ENCODE data around the gene ZBTB7B.
A peak's percentile ranks its signal among the peaks of the same experiment; 100 is the strongest.

The ZBTB7B gene

DNA sequence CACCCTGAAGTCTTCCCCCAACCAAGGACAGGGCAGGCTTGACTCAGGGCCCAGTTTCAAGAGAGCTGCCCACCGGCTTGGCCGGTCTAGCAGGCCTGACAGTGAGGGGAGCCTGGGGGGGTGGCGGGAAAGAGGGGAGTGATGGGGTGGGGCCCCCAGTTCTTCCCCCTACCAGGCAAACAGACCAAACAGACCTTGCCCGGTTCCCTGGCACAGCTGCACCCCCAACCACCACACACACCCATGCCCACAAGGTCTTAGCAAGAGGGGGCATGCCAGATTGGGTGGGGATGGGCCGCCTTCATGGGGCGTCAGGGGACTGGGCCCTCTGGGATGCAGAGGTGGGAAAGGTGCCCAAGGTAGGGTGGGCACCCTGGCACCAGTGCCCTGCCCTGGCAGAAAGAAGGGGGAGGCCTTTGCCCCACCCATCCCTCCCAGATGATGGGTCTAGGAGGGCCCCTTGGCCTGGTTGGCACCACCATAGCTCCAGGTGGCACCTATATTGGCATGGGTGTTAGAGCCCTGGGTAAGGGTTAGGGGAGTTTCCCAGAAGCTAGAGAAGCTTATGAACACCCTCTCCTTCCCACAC, 8.9 kb downstream of the ZBTB7B start:
- Histone ChIP-seq H3K36me3 (ENCODE audit: control insufficient read depth, insufficient read depth, low read length) (peaks cover 9% of the 10 kb centered on the region; the same call in 1 of the 2 replicates), H3K27me3 (ENCODE audit: control insufficient read depth, insufficient read depth, low read length) (no peaks in the 10 kb centered on the region), H3K9me3 (ENCODE audit: control insufficient read depth, insufficient read depth, low read length) (no peaks in the 10 kb centered on the region), H3K27ac (ENCODE audit: low read length) (no peak overlapping the region), H3K4me3 (ENCODE audit: low read length) (no peak overlapping the region), H3K4me1 (ENCODE audit: control insufficient read depth, insufficient read depth, low read length) (peaks cover 17% of the 10 kb centered on the region)
- DNase-seq (ENCODE audit: low read depth, low spot score) = no peak
- WGBS (ENCODE audit: insufficient coverage, insufficient read length) = no CpG with 5 or more reads among the region's 6 CpGs

DNA sequence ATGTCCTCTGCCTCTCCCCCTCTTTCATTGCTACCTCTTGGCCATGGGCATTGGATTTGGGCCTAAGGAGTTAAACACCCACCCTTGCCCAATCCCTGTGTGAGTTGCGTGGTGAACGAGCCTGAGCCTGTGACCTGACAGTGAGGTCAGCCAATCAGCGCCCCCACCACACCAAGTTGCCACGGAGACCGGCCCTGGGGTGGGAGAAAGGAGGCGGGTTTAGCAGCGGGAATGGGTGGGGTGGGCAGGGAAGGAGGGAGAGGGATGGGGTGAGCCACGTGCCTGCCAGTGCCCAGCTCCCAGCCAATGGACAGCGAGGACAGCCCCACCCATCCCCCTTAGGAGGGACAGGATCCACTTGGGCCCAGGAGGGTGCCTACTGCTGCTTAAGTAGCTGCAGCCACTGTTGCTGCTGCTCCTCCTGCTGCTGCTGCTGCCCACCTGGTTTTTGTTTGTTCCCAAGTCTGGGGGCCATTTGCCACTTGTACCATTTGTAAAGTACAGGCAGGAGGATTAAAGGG, 9.5 kb downstream of the ZBTB7B start:
- Histone ChIP-seq H3K27ac (ENCODE audit: low read length) (no peak overlapping the region), H3K9me3 (ENCODE audit: control insufficient read depth, insufficient read depth, low read length) (no peaks in the 10 kb centered on the region), H3K4me3 (ENCODE audit: low read length) (no peak overlapping the region), H3K4me1 (ENCODE audit: control insufficient read depth, insufficient read depth, low read length) (peaks cover 17% of the 10 kb centered on the region), H3K27me3 (ENCODE audit: control insufficient read depth, insufficient read depth, low read length) (no peaks in the 10 kb centered on the region), H3K36me3 (ENCODE audit: control insufficient read depth, insufficient read depth, low read length) (peaks cover 9% of the 10 kb centered on the region; the same call in 1 of the 2 replicates)
- peak; percentile 87 for DNase-seq (ENCODE audit: low read depth, low spot score)
- no CpG with 5 or more reads among the region's 9 CpGs for WGBS (ENCODE audit: insufficient coverage, insufficient read length)

DNA sequence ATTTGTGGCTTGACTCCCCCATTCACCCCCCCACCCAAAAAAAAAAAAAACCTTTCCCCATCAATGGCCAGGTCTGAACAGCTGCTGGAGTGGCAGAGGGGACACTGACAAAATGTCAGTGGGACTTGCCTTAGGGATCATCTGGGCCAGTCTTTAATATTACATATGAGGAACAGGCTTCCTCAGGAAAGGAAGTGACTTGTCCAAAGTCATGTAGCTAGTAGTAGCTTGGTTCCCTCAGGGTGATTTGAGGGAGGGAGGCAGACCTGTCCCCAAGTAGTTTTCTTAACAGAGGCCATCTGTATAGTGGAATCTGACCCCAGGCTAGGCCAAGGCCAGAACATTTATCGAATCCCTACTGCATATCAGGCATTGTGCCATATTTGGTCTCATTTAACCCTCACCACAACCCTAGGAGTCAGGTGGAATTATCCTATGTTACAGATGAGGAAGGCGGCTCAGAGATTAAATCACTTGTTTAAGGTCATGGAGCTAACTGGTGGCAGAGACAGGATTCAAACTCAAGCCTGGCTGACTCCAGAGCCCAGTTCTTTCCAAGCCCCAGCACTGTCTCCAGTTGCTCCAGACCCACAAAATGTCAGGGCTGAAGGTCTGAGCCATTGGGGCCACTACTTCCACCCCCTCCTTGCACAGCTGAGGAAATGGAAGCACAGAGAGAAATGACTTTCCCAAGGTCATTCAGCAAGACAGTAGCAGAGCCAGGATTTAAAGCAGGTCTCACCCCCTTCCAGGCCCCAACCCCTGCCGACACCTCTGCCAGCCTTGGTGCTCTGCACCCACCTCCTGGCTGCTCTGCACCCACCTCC, 10.4 kb downstream of the ZBTB7B start:
- no peaks in the 10 kb centered on the region for H3K9me3 ChIP-seq (ENCODE audit: control insufficient read depth, insufficient read depth, low read length)
- no peak overlapping the region for H3K27ac ChIP-seq (ENCODE audit: low read length)
- no peak for DNase-seq (ENCODE audit: low read depth, low spot score)
- no CpG with 5 or more reads among the region's 3 CpGs for WGBS (ENCODE audit: insufficient coverage, insufficient read length)
- H3K4me1 ChIP-seq (ENCODE audit: control insufficient read depth, insufficient read depth, low read length) = peaks cover 19% of the 10 kb centered on the region
- no peak overlapping the region for H3K4me3 ChIP-seq (ENCODE audit: low read length)
- H3K27me3 ChIP-seq (ENCODE audit: control insufficient read depth, insufficient read depth, low read length) = no peaks in the 10 kb centered on the region
- H3K36me3 ChIP-seq (ENCODE audit: control insufficient read depth, insufficient read depth, low read length) = peaks cover 9% of the 10 kb centered on the region; the same call in 1 of the 2 replicates

DNA sequence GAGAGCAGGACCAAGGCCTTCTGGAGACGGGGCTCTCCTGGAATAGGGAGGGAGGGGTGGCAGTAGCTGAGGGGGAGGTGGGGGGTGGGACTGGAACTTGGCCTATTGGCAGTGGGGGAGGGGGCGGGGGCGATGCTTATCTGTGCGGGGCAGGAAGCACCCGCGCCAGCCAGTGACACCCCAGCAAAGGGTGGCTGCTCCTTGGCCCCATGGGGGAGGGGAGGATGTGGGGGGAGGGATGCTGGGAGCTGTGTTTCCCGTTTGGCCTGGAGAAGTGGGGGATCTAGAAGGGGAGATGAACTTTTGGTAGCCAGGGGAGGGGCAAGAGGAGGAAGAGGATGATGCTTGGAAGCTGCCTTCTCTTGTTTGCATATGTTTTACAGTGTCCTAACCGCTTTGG, 11.0 kb downstream of the ZBTB7B start:
- no peaks in the 10 kb centered on the region for H3K9me3 ChIP-seq (ENCODE audit: control insufficient read depth, insufficient read depth, low read length)
- H3K27me3 ChIP-seq (ENCODE audit: control insufficient read depth, insufficient read depth, low read length) = no peaks in the 10 kb centered on the region
- no peak for DNase-seq (ENCODE audit: low read depth, low spot score)
- H3K4me3 ChIP-seq (ENCODE audit: low read length) = no peak overlapping the region
- peaks cover 14% of the 10 kb centered on the region for H3K4me1 ChIP-seq (ENCODE audit: control insufficient read depth, insufficient read depth, low read length)
- peaks cover 9% of the 10 kb centered on the region; the same call in 1 of the 2 replicates for H3K36me3 ChIP-seq (ENCODE audit: control insufficient read depth, insufficient read depth, low read length)
- WGBS (ENCODE audit: insufficient coverage, insufficient read length) = no CpG with 5 or more reads among the region's 8 CpGs
- no peak overlapping the region for H3K27ac ChIP-seq (ENCODE audit: low read length)

DNA sequence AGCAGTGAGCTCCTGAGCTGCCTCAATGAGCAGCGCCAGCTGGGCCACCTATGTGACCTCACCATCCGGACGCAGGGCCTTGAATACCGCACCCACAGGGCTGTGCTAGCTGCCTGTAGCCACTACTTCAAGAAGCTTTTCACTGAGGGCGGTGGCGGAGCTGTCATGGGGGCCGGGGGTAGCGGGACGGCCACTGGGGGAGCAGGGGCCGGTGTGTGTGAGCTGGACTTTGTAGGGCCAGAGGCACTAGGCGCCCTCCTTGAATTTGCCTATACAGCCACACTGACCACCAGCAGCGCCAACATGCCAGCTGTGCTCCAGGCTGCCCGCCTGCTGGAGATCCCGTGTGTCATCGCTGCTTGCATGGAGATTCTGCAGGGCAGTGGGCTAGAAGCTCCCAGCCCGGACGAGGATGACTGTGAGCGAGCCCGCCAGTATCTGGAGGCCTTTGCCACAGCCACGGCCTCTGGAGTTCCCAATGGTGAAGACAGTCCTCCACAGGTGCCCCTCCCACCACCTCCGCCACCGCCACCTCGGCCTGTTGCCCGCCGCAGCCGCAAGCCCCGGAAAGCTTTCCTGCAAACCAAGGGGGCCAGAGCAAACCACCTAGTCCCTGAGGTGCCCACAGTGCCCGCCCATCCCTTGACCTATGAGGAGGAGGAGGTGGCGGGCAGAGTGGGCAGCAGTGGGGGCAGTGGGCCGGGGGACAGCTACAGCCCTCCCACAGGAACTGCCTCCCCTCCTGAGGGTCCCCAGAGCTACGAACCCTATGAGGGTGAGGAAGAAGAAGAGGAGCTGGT, 12.3 kb downstream of the ZBTB7B start:
- no peak for DNase-seq (ENCODE audit: low read depth, low spot score)
- Histone ChIP-seq H3K4me3 (ENCODE audit: low read length) (no peak overlapping the region), H3K4me1 (ENCODE audit: control insufficient read depth, insufficient read depth, low read length) (peaks cover 5% of the 10 kb centered on the region), H3K27me3 (ENCODE audit: control insufficient read depth, insufficient read depth, low read length) (no peaks in the 10 kb centered on the region), H3K36me3 (ENCODE audit: control insufficient read depth, insufficient read depth, low read length) (peaks cover 9% of the 10 kb centered on the region; the same call in 1 of the 2 replicates), H3K27ac (ENCODE audit: low read length) (no peak overlapping the region), H3K9me3 (ENCODE audit: control insufficient read depth, insufficient read depth, low read length) (no peaks in the 10 kb centered on the region)
- no CpG with 5 or more reads among the region's 31 CpGs for WGBS (ENCODE audit: insufficient coverage, insufficient read length)

DNA sequence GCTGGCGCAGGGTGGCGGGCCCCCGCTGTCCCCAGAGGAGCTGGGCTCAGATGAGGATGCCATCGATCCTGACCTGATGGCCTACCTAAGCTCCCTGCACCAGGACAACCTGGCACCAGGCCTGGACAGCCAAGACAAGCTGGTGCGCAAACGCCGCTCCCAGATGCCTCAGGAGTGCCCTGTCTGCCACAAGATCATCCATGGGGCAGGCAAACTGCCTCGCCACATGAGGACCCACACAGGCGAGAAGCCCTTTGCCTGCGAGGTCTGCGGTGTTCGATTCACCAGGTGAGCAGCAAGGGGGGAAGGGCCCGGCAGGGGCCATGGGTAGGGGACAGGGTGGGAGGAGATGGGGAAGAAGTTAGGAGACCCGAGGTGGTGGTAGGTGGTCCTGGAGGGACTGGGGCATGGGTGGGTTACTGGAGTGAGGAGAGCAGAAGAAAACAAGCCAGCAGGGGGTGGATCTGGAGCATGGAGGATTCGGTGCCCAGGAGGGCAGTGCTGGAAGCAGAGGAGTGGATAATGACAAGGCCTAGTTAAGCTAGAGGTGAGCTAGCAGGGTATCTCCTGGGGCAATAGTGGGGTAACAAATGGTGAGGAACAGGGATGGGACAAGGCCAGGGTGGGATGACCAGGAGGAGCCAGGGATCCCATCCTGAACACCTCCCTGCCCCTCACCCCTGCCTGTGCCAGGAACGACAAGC, 13.1 kb downstream of the ZBTB7B start:
- Histone ChIP-seq H3K36me3 (ENCODE audit: control insufficient read depth, insufficient read depth, low read length) (peaks cover 9% of the 10 kb centered on the region; the same call in 1 of the 2 replicates), H3K27me3 (ENCODE audit: control insufficient read depth, insufficient read depth, low read length) (no peaks in the 10 kb centered on the region), H3K9me3 (ENCODE audit: control insufficient read depth, insufficient read depth, low read length) (no peaks in the 10 kb centered on the region), H3K4me1 (ENCODE audit: control insufficient read depth, insufficient read depth, low read length) (peaks cover 4% of the 10 kb centered on the region), H3K27ac (ENCODE audit: low read length) (no peak overlapping the region), H3K4me3 (ENCODE audit: low read length) (no peak overlapping the region)
- no CpG with 5 or more reads among the region's 16 CpGs for WGBS (ENCODE audit: insufficient coverage, insufficient read length)
- no peak for DNase-seq (ENCODE audit: low read depth, low spot score)

DNA sequence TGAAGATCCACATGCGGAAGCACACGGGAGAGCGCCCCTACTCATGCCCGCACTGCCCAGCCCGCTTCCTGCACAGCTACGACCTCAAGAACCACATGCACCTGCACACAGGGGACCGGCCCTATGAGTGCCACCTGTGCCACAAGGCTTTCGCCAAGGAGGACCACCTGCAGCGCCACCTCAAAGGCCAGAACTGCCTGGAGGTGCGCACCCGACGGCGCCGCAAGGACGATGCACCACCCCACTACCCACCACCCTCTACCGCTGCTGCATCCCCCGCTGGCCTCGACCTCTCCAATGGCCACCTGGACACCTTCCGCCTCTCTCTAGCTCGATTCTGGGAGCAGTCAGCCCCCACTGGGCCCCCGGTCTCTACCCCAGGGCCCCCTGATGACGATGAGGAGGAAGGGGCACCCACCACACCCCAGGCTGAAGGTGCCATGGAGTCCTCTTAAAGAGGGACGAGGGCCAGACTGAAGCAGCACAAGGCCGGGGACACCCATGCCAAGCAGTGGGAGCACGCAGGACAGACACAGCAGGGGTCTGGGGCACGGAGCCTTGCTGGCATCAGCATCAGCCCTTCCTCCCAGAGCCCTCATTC, 13.7 kb downstream of the ZBTB7B start:
- H3K36me3 ChIP-seq (ENCODE audit: control insufficient read depth, insufficient read depth, low read length) = peaks cover 9% of the 10 kb centered on the region; the same call in 1 of the 2 replicates
- H3K4me3 ChIP-seq (ENCODE audit: low read length) = no peak overlapping the region
- DNase-seq (ENCODE audit: low read depth, low spot score) = no peak
- no CpG with 5 or more reads among the region's 26 CpGs for WGBS (ENCODE audit: insufficient coverage, insufficient read length)
- no peak overlapping the region for H3K27ac ChIP-seq (ENCODE audit: low read length)
- peaks cover 4% of the 10 kb centered on the region for H3K4me1 ChIP-seq (ENCODE audit: control insufficient read depth, insufficient read depth, low read length)
- H3K9me3 ChIP-seq (ENCODE audit: control insufficient read depth, insufficient read depth, low read length) = no peaks in the 10 kb centered on the region
- H3K27me3 ChIP-seq (ENCODE audit: control insufficient read depth, insufficient read depth, low read length) = no peaks in the 10 kb centered on the region

DNA sequence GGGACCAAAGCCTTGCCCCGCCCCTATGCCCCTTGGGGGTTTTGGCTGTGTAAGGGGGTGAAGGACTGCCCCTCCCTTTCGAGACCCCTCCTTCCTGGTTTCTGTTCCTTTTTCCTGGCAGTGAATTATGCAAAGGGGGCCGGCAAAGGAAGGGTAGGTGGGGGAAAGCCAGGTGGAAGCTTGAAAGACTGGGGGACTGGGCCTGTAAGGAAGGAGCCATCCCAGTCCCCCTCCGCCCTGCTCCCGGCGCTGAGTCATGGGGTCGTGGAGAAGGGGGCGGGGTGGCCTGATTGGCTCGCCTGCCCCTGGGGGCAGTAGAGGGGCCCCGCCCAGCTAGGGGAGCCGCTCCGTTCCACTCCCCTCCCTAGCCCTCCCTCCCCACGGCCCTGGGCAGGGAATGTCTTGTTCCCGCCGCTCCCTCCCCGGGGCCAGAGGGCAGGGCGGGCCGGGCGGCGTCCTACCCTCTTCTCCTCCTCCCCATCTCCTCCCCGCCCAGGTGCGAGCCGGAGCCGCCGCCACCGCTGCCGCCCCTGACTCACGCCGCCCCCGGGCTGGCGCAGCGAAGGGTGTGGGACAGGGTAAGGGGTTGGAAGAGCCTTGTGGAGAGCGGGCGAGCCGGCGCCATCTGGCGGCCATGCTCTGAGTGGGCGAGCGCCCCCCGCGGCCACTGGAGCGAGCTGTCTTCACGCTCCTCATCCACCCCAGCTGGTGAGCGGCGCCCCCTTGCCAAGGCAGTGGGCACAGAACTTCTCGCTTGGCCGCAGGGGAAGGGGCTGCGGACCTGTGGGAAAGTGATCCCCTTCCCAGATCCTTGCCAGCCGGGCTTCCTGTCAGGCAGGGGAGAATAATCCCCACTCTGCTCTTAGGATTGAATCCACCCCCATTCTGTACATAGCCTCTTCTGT, 14.7 kb downstream of the ZBTB7B start:
- Histone ChIP-seq H3K36me3 (ENCODE audit: control insufficient read depth, insufficient read depth, low read length) (peaks cover 9% of the 10 kb centered on the region; the same call in 1 of the 2 replicates), H3K9me3 (ENCODE audit: control insufficient read depth, insufficient read depth, low read length) (no peaks in the 10 kb centered on the region), H3K4me1 (ENCODE audit: control insufficient read depth, insufficient read depth, low read length) (peaks cover 2% of the 10 kb centered on the region), H3K27ac (ENCODE audit: low read length) (no peak overlapping the region), H3K27me3 (ENCODE audit: control insufficient read depth, insufficient read depth, low read length) (no peaks in the 10 kb centered on the region), H3K4me3 (ENCODE audit: low read length) (peak overlapping the region; percentile 53; the same call in 1 of the 2 replicates)
- DNase-seq (ENCODE audit: low read depth, low spot score) = peak; percentile 77
- WGBS (ENCODE audit: insufficient coverage, insufficient read length) = no CpG with 5 or more reads among the region's 49 CpGs

DNA sequence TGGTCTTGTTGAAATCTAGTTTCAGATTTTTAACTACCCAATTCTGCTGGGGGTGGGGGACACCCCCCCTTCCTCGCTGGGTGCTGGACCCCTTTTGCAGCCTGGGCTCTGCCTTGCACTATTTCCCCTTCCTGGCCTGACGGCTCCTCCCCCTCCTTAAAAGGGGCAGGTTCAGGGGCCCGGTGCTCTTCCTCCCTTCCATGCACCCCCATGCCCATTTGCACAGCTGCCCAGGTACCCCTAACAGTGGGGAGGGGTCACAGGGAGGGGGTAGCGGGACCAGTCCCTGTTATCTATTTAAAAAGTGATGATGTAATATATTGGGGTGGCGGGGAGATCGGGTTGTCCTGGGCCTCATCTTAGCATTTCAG, 15.3 kb downstream of the ZBTB7B start:
- Histone ChIP-seq H3K27me3 (ENCODE audit: control insufficient read depth, insufficient read depth, low read length) (no peaks in the 10 kb centered on the region), H3K4me3 (ENCODE audit: low read length) (no peak overlapping the region; the same call in 1 of the 2 replicates), H3K27ac (ENCODE audit: low read length) (no peak overlapping the region), H3K4me1 (ENCODE audit: control insufficient read depth, insufficient read depth, low read length) (peaks cover 2% of the 10 kb centered on the region), H3K9me3 (ENCODE audit: control insufficient read depth, insufficient read depth, low read length) (no peaks in the 10 kb centered on the region), H3K36me3 (ENCODE audit: control insufficient read depth, insufficient read depth, low read length) (peaks cover 9% of the 10 kb centered on the region; the same call in 1 of the 2 replicates)
- no CpG with 5 or more reads among the region's 6 CpGs for WGBS (ENCODE audit: insufficient coverage, insufficient read length)
- no peak for DNase-seq (ENCODE audit: low read depth, low spot score)

All from iPS DF 6.9 (cell line).